ENCODE results near the gene HSPA2. TPM values are rescaled to one million over a fixed set of nuclear protein-coding genes. Genes with fewer than 3 reads are reported as not detected.
A peak's percentile ranks its signal among the peaks of the same experiment; 100 is the strongest.

HSPA2 gene
- total and polyA plus RNA-seq, 2 of the 13 experiments (the other 11 are each of a cell fraction or from before 2014, with no cell fraction given): 0.15 to 0.27 TPM

- TF ChIP-seq TRIM22 (IDR thresholded peaks at IDR 0.05) (no peak), YEATS2 (CRISPR knock-in tag; IDR thresholded peaks at IDR 0.05; ENCODE audit: borderline replicate concordance) (peak; percentile 61), IRF1 (CRISPR knock-in tag; IDR thresholded peaks at IDR 0.05; ENCODE audit: low read depth) (no peak), RFXAP (CRISPR knock-in tag; IDR thresholded peaks at IDR 0.05; ENCODE audit: borderline replicate concordance) (no peak; the same call in 1 of the 2 replicates), RARA (CRISPR knock-in tag; IDR thresholded peaks at IDR 0.05) (no peak), MIXL1 (CRISPR knock-in tag; IDR thresholded peaks at IDR 0.05) (no peak), PREB (CRISPR knock-in tag; IDR thresholded peaks at IDR 0.05) (no peak), SPEN (CRISPR knock-in tag; IDR thresholded peaks at IDR 0.05; ENCODE audit: low read depth) (peak; percentile 82), POGK (CRISPR knock-in tag; conservative IDR thresholded peaks at IDR 0.05) (0 out of 2 replicates have a peak, but pooled peaks have one; percentile 28), TOE1 (CRISPR knock-in tag; IDR thresholded peaks at IDR 0.05) (no peak), ZBTB7A (CRISPR knock-in tag; IDR thresholded peaks at IDR 0.05) (no peak), FOXC1 (CRISPR knock-in tag; IDR thresholded peaks at IDR 0.05; ENCODE audit: borderline replicate concordance) (no peak), KDM6A (CRISPR knock-in tag; IDR thresholded peaks at IDR 0.05; ENCODE audit: low read depth) (no peak), ZNF678 (CRISPR knock-in tag; IDR thresholded peaks at IDR 0.05) (no peak), NFE2L2 (IDR thresholded peaks at IDR 0.05; ENCODE audit: low read length) (no peak), TEAD3 (CRISPR knock-in tag; optimal IDR thresholded peaks at IDR 0.05; ENCODE audit: borderline replicate concordance) (peak; percentile 71), ZZZ3 (CRISPR knock-in tag; IDR thresholded peaks at IDR 0.05; ENCODE audit: borderline replicate concordance) (no peak; the same call in 1 of the 2 replicates), ZNF333 (CRISPR knock-in tag; IDR thresholded peaks at IDR 0.05; ENCODE audit: borderline replicate concordance) (0 out of 2 replicates have a peak, but pooled peaks have one; percentile 32), ZNF34 (CRISPR knock-in tag; IDR thresholded peaks at IDR 0.05; ENCODE audit: borderline replicate concordance) (no peak), TFAP4 (IDR thresholded peaks at IDR 0.05; ENCODE audit: borderline replicate concordance, low read depth) (peak; percentile 47; the same call in 1 of the 2 replicates), SMAD3 (CRISPR knock-in tag; IDR thresholded peaks at IDR 0.05) (no peak)
Measured at GRCh38 chr14:64540208-64541202, at the start of gene HSPA2 (continued).
